ENCODE measurements around the gene COQ2. TPM values are rescaled to one million over a fixed set of nuclear protein-coding genes. Genes with fewer than 3 reads are reported as not detected.
"Not testable (repeated sequence)": the region's sequence is repeated elsewhere in the genome, so short reads cannot be mapped to it uniquely, and the experiment has no call there.

COQ2 gene
- polyA plus RNA-seq, 1 experiment = 18.9 TPM

DNA sequence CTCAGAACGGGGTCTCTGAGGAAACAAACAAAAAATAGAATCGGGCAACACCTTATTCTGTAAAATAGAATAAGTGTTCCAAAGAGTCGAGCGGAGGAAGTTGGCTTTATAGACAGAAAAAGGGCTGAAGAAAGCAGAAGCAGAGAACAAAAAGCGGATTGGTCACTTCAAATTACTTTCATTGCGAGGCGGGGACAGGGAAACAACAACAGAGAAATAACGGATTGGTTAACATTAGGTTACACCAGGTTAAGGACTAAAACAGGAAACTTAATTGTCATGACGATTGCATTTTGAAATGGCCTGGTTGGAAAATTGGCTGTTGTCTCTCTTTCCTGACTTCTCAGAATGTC, 433 bp upstream of the COQ2 start:
- Histone ChIP-seq H3K4me3 (ENCODE audit: low read depth, low read length) (peak overlapping the region; percentile 74), H3K9me3 (ENCODE audit: control insufficient read depth, insufficient read depth, low read length) (no peaks in the 10 kb centered on the region), H3K27me3 (ENCODE audit: control insufficient read depth, insufficient read depth, low read length) (peaks cover 3% of the 10 kb centered on the region), H3K27ac (ENCODE audit: low read depth, low read length) (peak overlapping the region; percentile 69)
- DNase-seq (ENCODE audit: low read depth, low spot score) = no peak
- CTCF ChIA-PET = interaction anchor here (0.5 to 2.4 kb wide), 13 partner anchors 8 to 822 kb away, joined by 3 to 15 read pairs (median 4); partner anchors contain the start of gene HELQ
- POLR2A ChIA-PET = interaction anchor here (0.6 to 1.3 kb wide), 6 partner anchors 13 to 272 kb away, joined by 3 to 14 read pairs (median 4); partner anchors contain the start of genes COPS4, HELQ and MRPS18C
- TF ChIP-seq, protein P1, sequence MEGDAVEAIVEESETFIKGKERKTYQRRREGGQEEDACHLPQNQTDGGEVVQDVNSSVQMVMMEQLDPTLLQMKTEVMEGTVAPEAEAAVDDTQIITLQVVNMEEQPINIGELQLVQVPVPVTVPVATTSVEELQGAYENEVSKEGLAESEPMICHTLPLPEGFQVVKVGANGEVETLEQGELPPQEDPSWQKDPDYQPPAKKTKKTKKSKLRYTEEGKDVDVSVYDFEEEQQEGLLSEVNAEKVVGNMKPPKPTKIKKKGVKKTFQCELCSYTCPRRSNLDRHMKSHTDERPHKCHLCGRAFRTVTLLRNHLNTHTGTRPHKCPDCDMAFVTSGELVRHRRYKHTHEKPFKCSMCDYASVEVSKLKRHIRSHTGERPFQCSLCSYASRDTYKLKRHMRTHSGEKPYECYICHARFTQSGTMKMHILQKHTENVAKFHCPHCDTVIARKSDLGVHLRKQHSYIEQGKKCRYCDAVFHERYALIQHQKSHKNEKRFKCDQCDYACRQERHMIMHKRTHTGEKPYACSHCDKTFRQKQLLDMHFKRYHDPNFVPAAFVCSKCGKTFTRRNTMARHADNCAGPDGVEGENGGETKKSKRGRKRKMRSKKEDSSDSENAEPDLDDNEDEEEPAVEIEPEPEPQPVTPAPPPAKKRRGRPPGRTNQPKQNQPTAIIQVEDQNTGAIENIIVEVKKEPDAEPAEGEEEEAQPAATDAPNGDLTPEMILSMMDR (IDR thresholded peaks at IDR 0.05; ENCODE audit: low read depth, low read length) = no peak

DNA sequence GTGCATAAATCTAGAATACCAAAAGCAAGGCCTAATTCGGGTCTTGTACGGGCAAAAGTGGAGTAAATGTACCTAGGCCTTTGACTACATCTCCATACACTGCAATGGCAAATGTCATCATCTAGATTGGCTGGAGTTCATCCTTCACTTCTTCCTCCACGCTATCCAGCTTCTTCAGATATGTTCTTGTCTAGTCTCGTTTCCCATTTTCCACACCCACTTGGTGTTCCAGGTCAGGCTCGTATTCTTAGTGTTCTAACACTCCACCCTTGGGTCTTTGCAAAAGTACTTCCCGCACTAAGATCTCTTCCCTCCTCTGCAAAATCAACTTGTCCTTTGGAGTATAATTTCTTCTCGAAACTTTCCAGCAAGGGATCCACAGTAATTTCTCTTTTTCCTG, 1.4 kb downstream of the COQ2 start:
- H3K27me3 ChIP-seq (ENCODE audit: control insufficient read depth, insufficient read depth, low read length) = no peaks in the 10 kb centered on the region
- DNase-seq (ENCODE audit: low read depth, low spot score) = no peak
- CTCF ChIA-PET = interaction anchor here (0.6 to 2.4 kb wide), 13 partner anchors 13 to 821 kb away, joined by 3 to 26 read pairs (median 5); partner anchors contain the start of gene COPS4
- POLR2A ChIA-PET = no interaction called here
- H3K9me3 ChIP-seq (ENCODE audit: control insufficient read depth, insufficient read depth, low read length) = no peaks in the 10 kb centered on the region
- no peak overlapping the region for H3K4me3 ChIP-seq (ENCODE audit: low read depth, low read length)
- no peak overlapping the region for H3K27ac ChIP-seq (ENCODE audit: low read depth, low read length)
- TF ChIP-seq, protein P1 (IDR thresholded peaks at IDR 0.05; ENCODE audit: low read depth, low read length) = no peak

DNA sequence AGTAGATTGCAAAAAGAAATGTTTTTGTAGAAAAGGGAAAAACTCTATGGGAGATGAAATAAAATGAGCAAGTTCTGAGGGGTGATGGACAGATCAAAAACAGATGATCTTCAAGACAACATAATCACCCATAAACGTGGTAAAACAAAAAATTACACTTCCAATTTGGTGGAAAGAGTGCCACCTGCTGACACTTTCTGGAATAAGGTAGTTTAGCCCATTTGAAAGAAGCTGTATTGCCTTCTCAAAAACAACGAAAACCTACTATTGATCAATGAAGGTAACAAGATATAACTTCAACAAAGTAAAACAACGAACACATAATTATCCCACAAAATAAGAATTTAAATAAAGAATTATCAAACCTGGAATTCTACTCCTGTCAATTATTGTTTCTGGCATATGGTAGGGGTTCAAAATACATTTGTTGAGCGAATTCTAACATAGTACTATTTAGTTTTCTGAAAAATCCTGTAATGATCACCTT, 2.5 kb downstream of the COQ2 start:
- ChIA-PET CTCF (interaction anchor here (0.6 to 3.1 kb wide), 24 partner anchors 9 to 820 kb away, joined by 3 to 69 read pairs (median 6); partner anchors contain the start of gene COPS4), POLR2A (interaction anchor here (1.0 kb wide), 1 partner anchor 247 kb away, joined by 5 read pairs; the partner anchor contains the start of gene COPS4)
- Histone ChIP-seq H3K4me3 (ENCODE audit: low read depth, low read length) (no peak overlapping the region), H3K27me3 (ENCODE audit: control insufficient read depth, insufficient read depth, low read length) (no peaks in the 10 kb centered on the region), H3K27ac (ENCODE audit: low read depth, low read length) (no peak overlapping the region), H3K9me3 (ENCODE audit: control insufficient read depth, insufficient read depth, low read length) (no peaks in the 10 kb centered on the region)
- no peak for DNase-seq (ENCODE audit: low read depth, low spot score)
- TF ChIP-seq, protein P1 (IDR thresholded peaks at IDR 0.05; ENCODE audit: low read depth, low read length) = peak; percentile 76

DNA sequence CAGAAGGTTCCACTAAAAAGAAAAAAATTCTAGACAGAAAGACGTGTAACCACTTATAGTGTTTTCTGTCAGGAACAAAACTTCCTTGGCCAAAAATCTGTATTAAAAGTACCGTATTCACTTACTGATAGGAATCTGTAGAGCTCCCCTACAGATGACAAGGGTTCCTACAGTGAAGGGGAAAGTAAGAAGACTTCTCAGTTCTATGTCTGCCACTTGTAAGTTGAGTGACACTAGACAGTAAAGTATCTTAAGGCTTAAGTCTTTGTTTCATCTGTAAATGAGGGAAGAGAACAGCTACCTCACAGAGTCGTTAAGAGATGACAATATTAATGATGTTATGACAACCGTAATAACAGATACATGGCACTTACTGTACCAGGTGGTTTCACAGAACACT, 3.3 kb downstream of the COQ2 start:
- H3K9me3 ChIP-seq (ENCODE audit: control insufficient read depth, insufficient read depth, low read length) = no peaks in the 10 kb centered on the region
- H3K27me3 ChIP-seq (ENCODE audit: control insufficient read depth, insufficient read depth, low read length) = no peaks in the 10 kb centered on the region
- ChIA-PET POLR2A (no interaction called here), CTCF (interaction anchor here (0.5 to 3.1 kb wide), 18 partner anchors 9 to 819 kb away, joined by 3 to 69 read pairs (median 7); partner anchors contain the start of genes COPS4, HELQ and MRPS18C)
- no peak for DNase-seq (ENCODE audit: low read depth, low spot score)
- H3K27ac ChIP-seq (ENCODE audit: low read depth, low read length) = no peak overlapping the region
- TF ChIP-seq, protein P1 (IDR thresholded peaks at IDR 0.05; ENCODE audit: low read depth, low read length) = no peak
- no peak overlapping the region for H3K4me3 ChIP-seq (ENCODE audit: low read depth, low read length)

DNA sequence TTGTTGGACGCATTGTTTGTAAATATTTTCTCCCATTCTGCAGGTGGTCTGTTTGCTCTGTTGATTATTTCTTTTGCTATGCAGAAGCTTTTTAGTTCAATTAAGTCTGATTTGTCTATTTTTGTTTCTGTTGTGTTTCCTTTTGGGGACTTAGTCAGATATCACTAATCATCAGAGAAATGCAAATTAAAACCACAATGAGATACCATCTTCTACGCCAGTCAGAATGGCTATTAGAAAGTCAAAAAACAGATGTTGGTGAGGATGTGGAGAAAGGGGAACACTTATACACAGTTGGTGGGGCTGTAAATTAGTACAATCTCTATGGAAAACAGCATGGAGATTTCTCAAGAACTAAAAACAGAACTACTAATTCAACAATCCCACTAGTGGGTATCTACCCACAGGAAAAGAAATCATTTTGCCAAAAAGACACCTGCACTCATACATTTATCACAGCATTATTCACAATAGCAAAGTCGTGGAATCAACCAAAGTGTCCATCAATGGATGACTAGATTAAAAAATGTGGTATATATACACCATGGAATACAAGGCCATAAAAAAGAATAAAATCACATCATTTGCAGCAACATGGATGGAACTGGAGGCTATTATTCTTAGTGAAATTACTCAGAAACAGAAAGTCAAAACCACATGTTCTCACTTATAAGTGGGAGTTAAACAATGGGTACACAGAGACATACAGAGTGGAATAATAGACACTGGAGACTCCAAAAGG, 8.1 kb downstream of the COQ2 start:
- ChIA-PET POLR2A (no interaction called here), CTCF (no interaction called here)
- no peaks in the 10 kb centered on the region for H3K9me3 ChIP-seq (ENCODE audit: control insufficient read depth, insufficient read depth, low read length)
- no peak overlapping the region for H3K27ac ChIP-seq (ENCODE audit: low read depth, low read length)
- no peaks in the 10 kb centered on the region for H3K27me3 ChIP-seq (ENCODE audit: control insufficient read depth, insufficient read depth, low read length)
- no peak for DNase-seq (ENCODE audit: low read depth, low spot score)
- TF ChIP-seq, protein P1 (IDR thresholded peaks at IDR 0.05; ENCODE audit: low read depth, low read length) = no peak
- no peak overlapping the region for H3K4me3 ChIP-seq (ENCODE audit: low read depth, low read length)

DNA sequence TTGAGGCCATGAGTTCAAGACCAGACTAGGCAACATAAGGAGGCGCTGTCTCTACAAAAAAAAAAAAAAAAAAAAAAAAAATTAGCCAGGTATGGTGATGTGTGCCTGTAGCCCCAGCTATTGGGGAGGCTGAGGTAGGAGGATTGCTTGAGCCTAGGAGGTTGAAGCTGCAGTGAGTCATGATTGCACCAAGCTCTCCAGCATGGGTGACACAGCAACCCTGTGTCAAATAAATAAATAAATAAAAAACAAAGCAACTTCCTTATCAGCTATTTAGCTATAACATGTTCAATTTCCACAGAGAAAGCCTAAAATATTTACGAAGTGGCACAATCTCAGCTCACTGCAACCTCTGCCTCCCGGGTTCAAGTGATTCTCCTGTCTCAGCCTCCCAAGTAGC, 10.7 kb downstream of the COQ2 start:
- H3K9me3 ChIP-seq (ENCODE audit: control insufficient read depth, insufficient read depth, low read length); H3K4me3 ChIP-seq (ENCODE audit: low read depth, low read length); H3K27ac ChIP-seq (ENCODE audit: low read depth, low read length); H3K27me3 ChIP-seq (ENCODE audit: control insufficient read depth, insufficient read depth, low read length); DNase-seq (ENCODE audit: low read depth, low spot score): not testable (repeated sequence)
- CTCF ChIA-PET = interaction anchor here (1.0 to 3.0 kb wide), 3 partner anchors 8 to 200 kb away, joined by 4 to 19 read pairs (median 5); no protein-coding TSS in a partner anchor
- POLR2A ChIA-PET = interaction anchor here (0.7 kb wide), 1 partner anchor 25 kb away, joined by 7 read pairs; no protein-coding TSS in a partner anchor
